HCEC 1CT (cell line): ENCODE results near the gene KRTAP5-11.
"Not testable (repeated sequence)": the region's sequence is repeated elsewhere in the genome, so short reads cannot be mapped to it uniquely, and the experiment has no call there.

Experiments used
- DNase-seq: peaks from one replicate; pipeline ENCODE4 v3.0.0-alpha.2; 2017

KRTAP5-11 gene

GRCh38 chr11:71580057-71581003, 2.3 kb downstream of the KRTAP5-11 start:
- DNase-seq, result peak; percentile 68

GRCh38 chr11:71579513-71579912, 3.2 kb downstream of the KRTAP5-11 start:
- DNase-seq, result not testable (repeated sequence)

GRCh38 chr11:71577469-71578004, 5.1 kb downstream of the KRTAP5-11 start:
- DNase-seq, result no peak

GRCh38 chr11:71576688-71577465, 5.8 kb downstream of the KRTAP5-11 start:
- DNase-seq, result not testable (repeated sequence)

- DNase-seq, result no peak
These were observed 6.8 kb downstream of the KRTAP5-11 start for GRCh38 chr11:71575723-71576424.

- no peak for DNase-seq
These were observed 8.3 kb downstream of the KRTAP5-11 start for GRCh38 chr11:71574418-71574817.

- DNase-seq, result no peak
These were observed 9.9 kb downstream of the KRTAP5-11 start for GRCh38 chr11:71572811-71573210.

GRCh38 chr11:71571101-71571850, 11.4 kb downstream of the KRTAP5-11 start:
- not testable (repeated sequence) for DNase-seq

GRCh38 chr11:71568704-71569349, 13.8 kb downstream of the KRTAP5-11 start:
- DNase-seq, result peak; percentile 10

- not testable (repeated sequence) for DNase-seq
These were observed 15.0 kb downstream of the KRTAP5-11 start for GRCh38 chr11:71567633-71568032.

- not testable (repeated sequence) for DNase-seq
These were observed 15.8 kb downstream of the KRTAP5-11 start for GRCh38 chr11:71566626-71567599.

GRCh38 chr11:71566081-71566620, 16.5 kb downstream of the KRTAP5-11 start:
- DNase-seq, result no peak

GRCh38 chr11:71565263-71565662, 17.4 kb downstream of the KRTAP5-11 start, which contains the start of gene KRTAP5-10:
TSS of gene KRTAP5-10 (plus strand) at chr11:71565563. CDS start at chr11:71565588, 25 bp downstream.
- no peak for DNase-seq

GRCh38 chr11:71564430-71564829, 18.2 kb downstream of the KRTAP5-11 start:
- no peak for DNase-seq

- peak; percentile 59 for DNase-seq
These were observed 19.3 kb downstream of the KRTAP5-11 start for GRCh38 chr11:71563406-71563805.

- DNase-seq, result no peak
These were observed 20.6 kb downstream of the KRTAP5-11 start for GRCh38 chr11:71562120-71562519.

GRCh38 chr11:71558996-71559395, 23.7 kb downstream of the KRTAP5-11 start:
- DNase-seq, result no peak

GRCh38 chr11:71557257-71557656, 25.4 kb downstream of the KRTAP5-11 start:
- DNase-seq, result no peak

- no peak for DNase-seq
These were observed 26.7 kb downstream of the KRTAP5-11 start for GRCh38 chr11:71556018-71556417.

- no peak for DNase-seq
These were observed 27.2 kb downstream of the KRTAP5-11 start for GRCh38 chr11:71555508-71555907.
